ENCODE measurements around the gene WNT7B. TPM values are rescaled to one million over a fixed set of nuclear protein-coding genes. Genes with fewer than 3 reads are reported as not detected.

Gene WNT7B
- total RNA-seq, 6 donors from 2014 or later, result 5.2 to 15.6 (median 8.8) TPM

- 64 to 69% methylated on average over 15 of the region's 17 CpGs for WGBS, 2 donors
- peaks cover 61 to 67% (median 64%) of the 10 kb centered on the region in 4 donors for H3K4me1 ChIP-seq
- peak in 1 of 2 donors; percentile 51 for ATAC-seq (ENCODE audit: low FRiP score in 2 of 2)
These were observed 21.0 kb upstream of the WNT7B start for GRCh38 chr22:45997777-45998637.

GRCh38 chr22:45997077-45997776 is 20.3 kb upstream of the WNT7B start:
- H3K27ac ChIP-seq, result peak overlapping the region; percentile 87 to 89 (median 88)
- DNase-seq (peak; percentile 85 to 96), ATAC-seq (ENCODE audit: low FRiP score in 2 of 2) (peak; percentile 83 to 88)
- no peaks in the 10 kb centered on the region for H3K9me3 ChIP-seq
- TF ChIP-seq CTCF (IDR thresholded peaks at IDR 0.05) (no peak), EP300 (IDR thresholded peaks at IDR 0.05) (peak in 1 of 4 donors; percentile 80), POLR2AphosphoS5 (IDR thresholded peaks at IDR 0.05) (peak; percentile 60 to 80), POLR2A (IDR thresholded peaks at IDR 0.05) (no peak)
- H3K36me3 ChIP-seq, result no peaks in the 10 kb centered on the region
- no peaks in the 10 kb centered on the region for H3K27me3 ChIP-seq
- H3K4me3 ChIP-seq, result peak overlapping the region in 1 of 4 donors; percentile 2
- WGBS, 2 donors, result 13 to 14% methylated on average over 3 to 12 of the region's 16 CpGs
- H3K4me1 ChIP-seq, result peaks cover 61 to 66% (median 63%) of the 10 kb centered on the region in 4 donors

More at GRCh38 chr22:45997777-45998637, 21.0 kb upstream of the WNT7B start:
- no peak for TF ChIP-seq EP300 (IDR thresholded peaks at IDR 0.05)
- TF ChIP-seq POLR2A (IDR thresholded peaks at IDR 0.05), result no peak
- TF ChIP-seq CTCF (IDR thresholded peaks at IDR 0.05), result no peak
- peak in 1 of 2 donors; percentile 4 for TF ChIP-seq POLR2AphosphoS5 (IDR thresholded peaks at IDR 0.05)
- no peaks in the 10 kb centered on the region for H3K36me3 ChIP-seq
- H3K27me3 ChIP-seq, result no peaks in the 10 kb centered on the region
- H3K4me3 ChIP-seq, result no peak overlapping the region
- peak in 1 of 2 donors; percentile 81 for DNase-seq
- no peaks in the 10 kb centered on the region for H3K9me3 ChIP-seq
- peak overlapping the region; percentile 87 to 89 (median 88) for H3K27ac ChIP-seq

GRCh38 chr22:45996241-45997076 is 19.5 kb upstream of the WNT7B start:
- peak; percentile 63 to 88 for ATAC-seq (ENCODE audit: low FRiP score in 2 of 2)

More at GRCh38 chr22:45996241-45997076, 19.5 kb upstream of the WNT7B start:
- H3K9me3 ChIP-seq, result no peaks in the 10 kb centered on the region
- peak overlapping the region; percentile 87 to 89 (median 88) for H3K27ac ChIP-seq
- H3K27me3 ChIP-seq, result no peaks in the 10 kb centered on the region
- TF ChIP-seq POLR2AphosphoS5 (IDR thresholded peaks at IDR 0.05) (peak in 1 of 2 donors; percentile 27), POLR2A (IDR thresholded peaks at IDR 0.05) (peak in 1 of 4 donors; percentile 54), CTCF (IDR thresholded peaks at IDR 0.05) (peak in 3 of 6 experiments; percentile 15 to 45 (median 42)), EP300 (IDR thresholded peaks at IDR 0.05) (no peak)
- peaks cover 55 to 59% (median 57%) of the 10 kb centered on the region in 4 donors for H3K4me1 ChIP-seq
- H3K4me3 ChIP-seq, result peak overlapping the region in 1 of 4 donors; percentile 2
- no peaks in the 10 kb centered on the region for H3K36me3 ChIP-seq
- DNase-seq, result peak; percentile 79 to 88
- 47 to 67% methylated on average over 18 to 28 of the region's 29 CpGs for WGBS, 2 donors
